ENCODE measurements around the gene SH3BP1. TPM values are rescaled to one million over a fixed set of nuclear protein-coding genes. Genes with fewer than 3 reads are reported as not detected.

The SH3BP1 gene
- polyA plus RNA-seq, 1 experiment: 8.4 TPM

DNA sequence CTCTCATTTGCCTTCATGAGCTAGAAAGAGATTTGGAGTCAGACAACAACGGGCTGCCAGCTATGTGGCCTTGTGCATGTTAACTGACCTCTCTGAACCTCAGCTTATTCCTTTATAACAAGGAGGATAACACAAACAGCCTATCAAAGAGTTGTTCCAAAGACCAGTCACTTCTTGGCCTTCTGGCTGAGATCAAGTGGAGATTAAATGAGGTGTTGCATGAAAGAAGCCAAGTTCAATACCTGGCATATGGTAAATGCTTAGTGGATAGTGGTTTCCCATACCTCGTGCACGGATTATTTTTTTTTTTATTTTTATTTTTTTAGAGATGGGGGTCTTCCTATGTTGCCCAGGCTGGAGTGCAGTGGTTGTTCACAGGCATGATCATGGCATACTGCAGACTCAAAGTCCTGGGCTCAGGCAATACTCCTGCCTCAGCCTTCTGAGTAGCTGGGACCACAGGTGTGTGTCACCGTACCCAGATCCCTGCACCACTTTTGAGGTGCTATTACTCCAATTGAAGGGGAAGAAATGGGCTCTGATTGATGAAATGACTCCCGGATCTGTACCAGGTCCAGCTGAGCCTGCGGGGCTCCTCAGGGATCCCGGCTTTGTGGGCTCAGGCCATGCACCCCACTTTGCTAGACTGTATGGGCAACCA is 40.9 kb downstream of the SH3BP1 start:
- POLR2A ChIA-PET: interaction anchor here (0.7 to 4.1 kb wide), 6 partner anchors 16 to 72 kb away, joined by 3 to 38 read pairs (median 4); partner anchors contain the start of gene GGA1
- Histone ChIP-seq H3K4me3 (ENCODE audit: low read depth, low read length) (no peak overlapping the region), H3K27ac (ENCODE audit: low read depth, low read length) (peak overlapping the region; percentile 70), H3K9me3 (ENCODE audit: control insufficient read depth, insufficient read depth, low read length) (no peaks in the 10 kb centered on the region; the same call in 1 of the 2 replicates), H3K27me3 (ENCODE audit: control insufficient read depth, insufficient read depth, low read length) (no peaks in the 10 kb centered on the region)
- CTCF ChIA-PET: interaction anchor here (1.0 to 10.2 kb wide), 6 partner anchors 19 to 119 kb away, joined by 3 to 101 read pairs (median 5); no protein-coding TSS in a partner anchor
- TF ChIP-seq, protein P1, sequence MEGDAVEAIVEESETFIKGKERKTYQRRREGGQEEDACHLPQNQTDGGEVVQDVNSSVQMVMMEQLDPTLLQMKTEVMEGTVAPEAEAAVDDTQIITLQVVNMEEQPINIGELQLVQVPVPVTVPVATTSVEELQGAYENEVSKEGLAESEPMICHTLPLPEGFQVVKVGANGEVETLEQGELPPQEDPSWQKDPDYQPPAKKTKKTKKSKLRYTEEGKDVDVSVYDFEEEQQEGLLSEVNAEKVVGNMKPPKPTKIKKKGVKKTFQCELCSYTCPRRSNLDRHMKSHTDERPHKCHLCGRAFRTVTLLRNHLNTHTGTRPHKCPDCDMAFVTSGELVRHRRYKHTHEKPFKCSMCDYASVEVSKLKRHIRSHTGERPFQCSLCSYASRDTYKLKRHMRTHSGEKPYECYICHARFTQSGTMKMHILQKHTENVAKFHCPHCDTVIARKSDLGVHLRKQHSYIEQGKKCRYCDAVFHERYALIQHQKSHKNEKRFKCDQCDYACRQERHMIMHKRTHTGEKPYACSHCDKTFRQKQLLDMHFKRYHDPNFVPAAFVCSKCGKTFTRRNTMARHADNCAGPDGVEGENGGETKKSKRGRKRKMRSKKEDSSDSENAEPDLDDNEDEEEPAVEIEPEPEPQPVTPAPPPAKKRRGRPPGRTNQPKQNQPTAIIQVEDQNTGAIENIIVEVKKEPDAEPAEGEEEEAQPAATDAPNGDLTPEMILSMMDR (IDR thresholded peaks at IDR 0.05; ENCODE audit: low read depth, low read length): no peak
- DNase-seq (ENCODE audit: low read depth, low spot score): no peak

DNA sequence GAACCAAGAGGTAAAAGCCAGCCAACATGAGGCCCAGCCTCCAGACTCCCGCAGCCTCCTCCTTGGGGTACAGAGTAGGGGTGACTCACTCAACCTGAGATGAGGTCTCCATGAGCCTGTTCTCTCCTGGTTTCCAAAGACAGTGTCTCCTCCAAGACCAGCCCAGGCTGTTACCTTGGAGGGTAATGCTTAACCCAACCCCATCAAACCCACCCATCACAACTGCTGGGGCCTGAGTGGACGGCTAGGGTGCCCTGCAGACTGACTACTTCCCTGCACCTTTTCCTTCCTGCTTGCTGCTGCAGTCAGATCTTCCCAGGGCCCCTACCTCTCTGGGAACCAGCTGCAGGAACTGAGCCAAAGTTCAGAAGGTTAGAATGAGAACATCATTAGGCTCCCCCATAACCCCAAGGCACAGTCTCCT is 41.5 kb downstream of the SH3BP1 start:
- TF ChIP-seq, protein P1 (IDR thresholded peaks at IDR 0.05; ENCODE audit: low read depth, low read length): no peak
- Histone ChIP-seq H3K27me3 (ENCODE audit: control insufficient read depth, insufficient read depth, low read length) (no peaks in the 10 kb centered on the region), H3K4me3 (ENCODE audit: low read depth, low read length) (no peak overlapping the region), H3K9me3 (ENCODE audit: control insufficient read depth, insufficient read depth, low read length) (no peaks in the 10 kb centered on the region; the same call in 1 of the 2 replicates), H3K27ac (ENCODE audit: low read depth, low read length) (peak overlapping the region; percentile 70)
- no peak for DNase-seq (ENCODE audit: low read depth, low spot score)
- ChIA-PET CTCF (interaction anchor here (0.6 to 10.2 kb wide), 10 partner anchors 11 to 57 kb away, joined by 3 to 101 read pairs (median 5); no protein-coding TSS in a partner anchor), POLR2A (interaction anchor here (1.0 to 4.1 kb wide), 5 partner anchors 19 to 73 kb away, joined by 4 to 38 read pairs (median 14); partner anchors contain the start of genes GGA1 and PDXP)

DNA sequence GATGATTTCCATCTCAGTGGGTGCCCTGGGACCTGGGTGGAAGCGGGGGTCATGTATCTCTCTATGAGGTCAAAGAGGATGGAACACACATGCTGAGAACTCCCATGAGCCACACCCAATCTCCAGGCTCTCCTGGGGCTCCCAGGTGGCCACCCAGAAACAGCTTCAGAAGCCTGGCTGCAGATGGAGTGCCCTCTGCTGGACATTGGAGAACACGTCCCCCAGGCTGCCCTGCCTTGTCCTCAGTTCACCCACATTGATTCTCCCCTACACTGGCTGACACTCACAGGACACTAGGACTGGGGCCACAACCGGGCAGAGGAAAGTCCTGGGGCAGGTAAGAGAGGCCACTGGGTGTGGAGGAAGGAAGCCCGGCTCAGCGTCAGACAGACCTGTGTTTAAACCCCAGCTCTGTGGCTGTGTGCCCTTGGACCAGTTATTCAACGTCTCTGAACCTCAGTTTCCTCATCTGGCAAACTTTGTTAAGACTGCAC is 42.1 kb downstream of the SH3BP1 start:
- POLR2A ChIA-PET: interaction anchor here (0.6 to 4.1 kb wide), 6 partner anchors 19 to 74 kb away, joined by 3 to 38 read pairs (median 10); partner anchors contain the start of genes GGA1 and PDXP

DNA sequence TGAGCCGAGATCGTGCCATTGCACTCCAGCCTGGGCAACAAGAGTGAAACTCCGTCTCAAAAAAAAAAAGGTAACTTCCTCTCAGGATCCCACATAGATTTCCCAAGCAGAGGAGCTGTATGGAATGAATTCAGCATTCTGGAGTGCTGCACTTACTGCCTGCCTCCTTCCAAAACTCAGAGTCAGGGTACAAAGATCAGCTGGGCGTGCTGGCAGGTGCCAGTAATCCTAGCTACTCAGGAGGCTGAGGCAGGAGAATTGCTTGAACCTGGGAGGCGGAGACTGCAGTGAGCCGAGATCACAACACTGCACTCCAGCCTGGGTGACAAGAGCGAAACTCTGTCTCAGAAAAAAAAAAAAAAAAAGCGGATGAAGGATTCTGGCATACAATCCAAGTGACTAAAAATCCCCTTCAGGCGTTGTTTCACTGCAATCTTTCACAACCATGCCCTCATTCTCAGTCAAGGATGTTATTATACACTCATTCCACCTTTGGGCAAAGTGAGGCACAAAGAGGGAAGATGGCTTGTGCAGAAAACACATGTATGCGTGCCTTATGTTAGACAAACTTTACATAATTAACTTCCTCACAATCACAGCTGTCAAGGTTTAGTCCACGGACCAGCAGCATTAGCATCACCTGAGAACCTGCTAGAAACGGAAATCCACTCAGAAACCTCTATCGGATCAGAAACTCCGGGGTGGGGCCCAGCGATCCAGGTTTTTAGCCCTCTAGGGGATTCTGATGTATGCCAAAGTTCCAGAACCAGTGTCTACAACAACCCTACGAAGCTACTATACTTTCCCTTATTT is 45.5 kb downstream of the SH3BP1 start:
- H3K9me3 ChIP-seq (ENCODE audit: control insufficient read depth, insufficient read depth, low read length): no peaks in the 10 kb centered on the region
- ChIA-PET POLR2A (interaction anchor here (2.0 kb wide), 1 partner anchor 27 kb away, joined by 9 read pairs; the partner anchor contains the start of gene PDXP), CTCF (interaction anchor here (1.7 to 10.2 kb wide), 2 partner anchors 24 to 42 kb away, joined by 6 to 101 read pairs; no protein-coding TSS in a partner anchor)
- no peak for DNase-seq (ENCODE audit: low read depth, low spot score)
- H3K4me3 ChIP-seq (ENCODE audit: low read depth, low read length): no peak overlapping the region
- H3K27ac ChIP-seq (ENCODE audit: low read depth, low read length): no peak overlapping the region
- TF ChIP-seq, protein P1 (IDR thresholded peaks at IDR 0.05; ENCODE audit: low read depth, low read length): no peak
- H3K27me3 ChIP-seq (ENCODE audit: control insufficient read depth, insufficient read depth, low read length): no peaks in the 10 kb centered on the region

More for the DNA sequence above, 42.1 kb downstream of the SH3BP1 start:
- TF ChIP-seq, protein P1 (IDR thresholded peaks at IDR 0.05; ENCODE audit: low read depth, low read length): peak; percentile 96
- Histone ChIP-seq H3K27ac (ENCODE audit: low read depth, low read length) (peak overlapping the region; percentile 70), H3K4me3 (ENCODE audit: low read depth, low read length) (no peak overlapping the region), H3K27me3 (ENCODE audit: control insufficient read depth, insufficient read depth, low read length) (no peaks in the 10 kb centered on the region), H3K9me3 (ENCODE audit: control insufficient read depth, insufficient read depth, low read length) (no peaks in the 10 kb centered on the region; the same call in 1 of the 2 replicates)
- CTCF ChIA-PET: interaction anchor here (0.6 to 10.2 kb wide), 11 partner anchors 12 to 58 kb away, joined by 3 to 101 read pairs (median 5); no protein-coding TSS in a partner anchor
- DNase-seq (ENCODE audit: low read depth, low spot score): no peak
